GM19240 (cell line): ENCODE results near the gene ASPDH.
"Not testable (repeated sequence)": the region's sequence is repeated elsewhere in the genome, so short reads cannot be mapped to it uniquely, and the experiment has no call there.

ENCODE experiments used
- DNase-seq: peaks from one replicate; pipeline ENCODE4 v3.0.0; 2011; ENCODE audit warnings: low spot score; ENCODE audit not compliant: insufficient read length

The ASPDH gene

DNA sequence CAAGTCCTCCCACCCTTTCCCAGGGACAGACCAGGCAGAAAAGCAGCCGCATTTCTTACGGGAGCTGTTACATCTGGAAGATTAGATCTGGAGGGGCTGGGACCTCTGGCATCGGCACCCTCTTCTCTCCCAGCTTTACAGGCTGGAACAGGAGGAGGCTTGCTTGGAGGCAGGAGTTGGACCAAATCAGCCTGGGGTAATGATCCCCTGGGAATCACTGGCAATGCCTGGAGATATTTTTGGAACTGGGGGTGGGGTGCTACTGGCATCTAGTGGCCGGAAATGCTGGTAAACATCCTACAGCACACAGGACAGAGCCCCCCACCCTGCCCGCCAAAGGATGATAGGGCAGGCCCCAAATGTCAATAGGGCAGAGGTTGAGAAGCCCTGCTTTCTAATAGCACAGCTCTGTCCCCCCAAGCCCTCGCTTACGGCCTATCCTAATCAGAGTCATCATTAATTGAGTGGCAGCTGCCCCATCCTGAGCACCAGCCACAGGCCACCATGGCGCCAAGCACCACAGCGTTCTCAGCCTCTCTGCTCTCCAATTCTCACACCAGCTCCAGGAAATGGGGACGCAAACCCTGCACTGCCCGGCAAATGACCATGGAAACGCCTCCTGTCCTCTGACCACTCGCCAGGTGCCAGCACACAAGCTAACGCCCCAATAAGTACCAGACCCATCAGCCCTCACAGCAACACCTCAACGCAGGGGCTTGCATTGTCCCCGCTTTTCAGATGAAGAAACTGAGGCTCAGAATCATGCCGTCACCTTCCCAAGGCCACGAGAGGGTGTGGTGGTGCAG is 33.9 kb upstream of the ASPDH start:
- no peak for DNase-seq

DNA sequence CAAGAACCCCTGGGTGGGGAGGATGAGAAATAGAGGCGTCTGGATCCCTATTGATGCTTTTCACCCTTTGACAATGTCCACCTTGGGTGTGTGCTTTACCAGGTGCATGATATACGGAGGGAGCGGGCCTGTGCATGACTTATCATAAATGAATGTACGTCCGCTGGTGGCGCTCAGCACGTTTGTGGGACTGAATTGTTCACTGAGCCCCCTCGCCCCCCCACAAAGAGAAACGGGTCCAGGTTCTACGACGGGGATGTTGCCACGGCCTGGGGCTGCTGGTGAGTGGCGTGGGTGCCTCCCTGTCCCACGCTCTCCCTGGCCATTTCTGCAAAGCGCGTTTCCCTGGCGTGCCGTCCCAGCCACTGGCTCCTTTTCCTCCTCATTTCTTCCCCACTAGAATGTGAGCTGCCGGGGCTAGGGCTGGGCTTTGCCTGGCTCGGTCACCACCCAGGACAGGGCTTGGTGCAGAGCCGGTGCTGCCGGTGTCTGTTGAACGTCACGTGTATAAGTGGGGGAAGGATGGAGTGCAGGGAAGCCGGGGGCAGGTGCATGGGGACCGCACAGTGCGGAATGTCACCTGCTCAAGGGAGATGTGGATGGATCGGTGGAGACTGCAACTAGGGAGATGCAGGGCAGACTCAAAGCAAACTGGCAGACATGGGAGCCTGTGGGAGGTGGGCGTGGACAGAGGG is 33.0 kb upstream of the ASPDH start:
- no peak for DNase-seq

GRCh38 chr19:50542943-50543342 is 29.2 kb upstream of the ASPDH start:
- no peak for DNase-seq

GRCh38 chr19:50537769-50538230 is 24.1 kb upstream of the ASPDH start:
- peak; percentile 73 for DNase-seq

GRCh38 chr19:50537306-50537685 is 23.6 kb upstream of the ASPDH start:
- no peak for DNase-seq

DNA sequence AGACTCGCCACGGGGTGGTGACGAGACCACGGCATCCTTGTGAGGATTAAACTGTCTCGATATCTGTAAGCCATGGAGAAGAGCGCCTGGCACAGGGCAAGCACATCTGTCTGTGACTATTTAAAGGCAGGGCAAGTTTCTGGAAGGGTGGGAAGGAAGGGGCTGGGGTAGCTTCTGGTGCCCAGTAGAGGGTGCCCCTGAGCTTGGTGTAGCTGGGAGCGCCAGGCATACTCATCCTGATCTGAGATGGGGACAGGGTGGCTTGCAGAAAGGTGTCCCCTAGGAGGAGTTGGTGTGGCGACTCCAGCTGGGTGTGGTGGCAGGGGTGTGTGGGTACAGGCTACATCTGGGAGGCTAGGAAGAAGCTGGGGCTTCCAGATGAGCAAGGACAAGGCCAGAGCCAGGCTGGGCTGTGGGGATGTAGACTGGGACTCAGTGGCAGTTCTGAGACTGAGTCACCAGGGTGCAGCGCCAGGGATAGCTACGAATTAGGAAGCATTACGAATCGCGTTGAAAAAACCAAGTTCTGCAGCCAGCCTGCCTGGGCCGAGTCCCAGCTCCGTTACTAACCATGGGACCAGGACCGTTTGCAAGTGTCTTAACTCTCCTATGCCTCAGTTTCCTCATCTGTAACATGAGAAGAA is 23.1 kb upstream of the ASPDH start:
- DNase-seq: no peak

DNA sequence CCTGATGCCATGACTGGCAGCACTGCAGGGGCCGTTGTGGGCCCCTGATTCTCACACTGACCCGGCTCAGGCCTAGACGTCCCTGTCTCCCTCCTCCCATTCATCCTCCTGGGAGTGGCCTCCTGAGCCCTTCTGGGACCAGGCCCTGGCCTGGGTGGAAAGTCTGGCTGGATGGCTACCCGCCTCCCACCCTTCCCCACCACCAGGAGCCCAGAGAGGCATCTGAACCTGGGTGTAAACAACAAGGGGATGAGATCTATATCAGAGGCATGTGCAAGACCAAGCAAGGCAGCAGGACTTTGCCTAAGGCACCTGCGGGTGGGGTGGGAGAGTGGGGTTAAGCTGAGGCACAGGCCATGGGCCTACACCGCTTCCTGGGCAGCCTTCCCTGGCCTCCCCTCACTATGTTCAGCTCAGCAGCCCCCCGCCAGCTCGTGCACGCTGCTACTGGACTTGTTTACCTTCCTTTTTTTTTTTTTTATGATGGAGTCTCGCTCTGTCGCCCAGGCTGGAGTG is 22.0 kb upstream of the ASPDH start:
- no peak for DNase-seq

- DNase-seq: no peak
These were observed 20.8 kb upstream of the ASPDH start for GRCh38 chr19:50534478-50534877.

GRCh38 chr19:50532952-50533351 is 19.2 kb upstream of the ASPDH start:
- no peak for DNase-seq

DNA sequence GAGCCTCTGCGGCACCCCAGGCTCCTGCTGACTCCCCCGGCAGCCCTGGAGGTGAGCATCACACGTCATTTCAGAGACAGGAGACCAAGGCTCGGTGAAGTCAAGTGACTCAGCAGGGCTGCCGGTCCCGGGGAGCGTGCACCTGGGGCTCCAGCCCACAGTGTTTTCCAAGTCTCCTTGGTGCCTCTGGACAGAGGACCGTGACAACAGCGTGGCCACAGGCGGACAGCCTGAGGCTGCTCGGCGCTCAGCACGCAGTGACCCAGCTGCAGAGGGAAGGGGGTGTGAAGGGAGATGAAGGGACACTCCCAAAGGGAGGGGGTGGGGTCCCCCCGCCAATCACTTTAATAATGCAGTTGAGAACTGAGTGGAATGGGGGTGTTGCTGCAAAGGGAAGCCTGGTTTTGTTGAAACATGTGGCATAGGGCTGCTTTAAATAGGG is 17.5 kb upstream of the ASPDH start:
- DNase-seq: no peak

- DNase-seq: not testable (repeated sequence)
These were observed 14.3 kb upstream of the ASPDH start for GRCh38 chr19:50528052-50528451.

DNA sequence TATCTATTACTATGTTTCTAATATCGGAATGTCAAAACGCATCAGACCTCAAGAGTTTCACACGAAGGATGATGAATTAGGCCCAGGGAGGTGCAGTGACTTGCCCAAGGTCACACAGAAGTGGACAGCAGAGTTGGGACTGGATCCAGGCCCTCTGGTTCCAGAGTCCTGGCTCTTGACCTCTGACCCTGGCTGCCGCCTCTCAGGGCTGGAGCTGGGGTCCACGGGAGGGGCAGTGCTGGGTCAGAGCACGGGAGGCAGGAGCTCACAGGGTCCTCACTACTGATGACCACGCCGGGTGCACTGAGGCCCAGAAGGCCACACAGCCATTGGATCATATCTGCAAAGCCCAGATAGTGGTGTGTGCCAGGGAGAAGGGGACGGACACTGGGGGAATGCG is 9.2 kb upstream of the ASPDH start:
- DNase-seq: no peak

- no peak for DNase-seq
These were observed 7.2 kb upstream of the ASPDH start for GRCh38 chr19:50520822-50521465.

DNA sequence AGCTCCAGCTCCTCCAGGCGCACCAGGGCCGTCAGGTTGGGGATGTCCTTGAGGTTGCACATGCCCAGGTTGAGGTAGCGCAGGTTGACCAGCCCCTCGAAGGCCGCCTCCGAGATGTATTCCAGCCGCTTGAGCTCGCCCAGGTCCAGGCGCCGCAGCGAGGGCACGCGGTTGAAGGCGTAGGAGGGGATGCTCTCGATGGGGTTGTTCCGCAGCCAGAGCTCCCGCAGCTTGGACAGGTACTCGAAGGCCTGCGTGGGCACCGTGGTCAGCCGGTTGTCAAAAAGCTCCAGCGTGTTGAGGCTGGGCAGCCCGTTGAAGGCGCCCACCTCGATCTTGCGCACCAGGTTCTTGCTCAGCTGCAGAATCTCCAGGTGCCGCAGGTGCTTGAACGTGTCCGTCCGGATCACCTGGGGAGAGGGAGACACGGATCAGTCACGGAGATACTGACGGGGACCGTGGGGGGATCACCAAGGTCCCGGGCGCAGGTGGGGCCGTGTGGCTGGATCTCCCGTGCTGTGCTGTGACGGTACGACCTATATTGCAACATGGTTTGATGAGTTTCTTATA is 5.4 kb upstream of the ASPDH start:
- no peak for DNase-seq

DNA sequence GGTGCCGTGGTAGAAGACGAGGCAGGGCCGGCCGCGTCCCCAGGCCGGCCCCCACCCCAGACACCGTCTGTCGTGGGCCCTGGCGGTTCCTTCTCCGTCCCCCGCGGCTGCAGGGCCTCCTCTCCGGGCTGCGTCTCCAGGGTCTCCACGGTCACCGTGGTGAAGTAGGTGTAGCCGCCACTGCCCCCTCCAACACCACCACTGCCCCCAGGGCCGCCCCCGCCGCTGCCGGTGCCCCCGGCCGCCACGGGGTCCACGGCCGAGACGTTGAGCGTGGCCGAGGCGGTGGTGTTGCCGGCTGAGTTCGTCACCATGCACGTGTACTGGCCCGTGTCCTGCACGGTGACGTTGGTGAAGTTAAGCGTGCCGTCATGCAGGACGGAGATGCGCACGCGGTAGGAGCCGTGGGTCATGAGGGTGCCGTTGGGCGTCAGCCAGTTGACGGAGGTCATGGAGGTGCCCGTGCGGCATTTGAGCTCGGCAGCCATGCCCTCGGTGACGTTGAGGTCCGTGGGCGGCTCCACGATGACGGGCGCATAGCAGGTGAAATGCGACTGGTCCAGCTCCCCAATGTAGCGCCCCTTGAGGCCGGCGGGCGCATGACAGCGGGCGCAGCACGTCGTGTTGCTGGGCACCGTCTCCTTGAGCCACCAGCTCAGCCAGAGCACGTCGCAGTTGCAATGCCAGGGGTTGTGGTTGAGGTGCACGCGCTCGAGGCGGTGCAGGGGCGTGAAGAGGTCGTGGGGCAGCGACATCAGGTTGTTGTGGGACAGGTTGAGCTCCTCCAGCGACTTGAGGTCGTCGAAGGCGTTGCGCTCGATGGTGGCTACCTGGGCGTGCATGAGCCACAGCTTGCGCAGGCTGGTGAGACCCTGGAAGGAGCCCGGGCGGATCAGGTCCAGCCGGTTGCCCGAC is 4.6 kb upstream of the ASPDH start:
- DNase-seq: no peak

GRCh38 chr19:50517704-50518075 is 4.0 kb upstream of the ASPDH start:
- no peak for DNase-seq

DNA sequence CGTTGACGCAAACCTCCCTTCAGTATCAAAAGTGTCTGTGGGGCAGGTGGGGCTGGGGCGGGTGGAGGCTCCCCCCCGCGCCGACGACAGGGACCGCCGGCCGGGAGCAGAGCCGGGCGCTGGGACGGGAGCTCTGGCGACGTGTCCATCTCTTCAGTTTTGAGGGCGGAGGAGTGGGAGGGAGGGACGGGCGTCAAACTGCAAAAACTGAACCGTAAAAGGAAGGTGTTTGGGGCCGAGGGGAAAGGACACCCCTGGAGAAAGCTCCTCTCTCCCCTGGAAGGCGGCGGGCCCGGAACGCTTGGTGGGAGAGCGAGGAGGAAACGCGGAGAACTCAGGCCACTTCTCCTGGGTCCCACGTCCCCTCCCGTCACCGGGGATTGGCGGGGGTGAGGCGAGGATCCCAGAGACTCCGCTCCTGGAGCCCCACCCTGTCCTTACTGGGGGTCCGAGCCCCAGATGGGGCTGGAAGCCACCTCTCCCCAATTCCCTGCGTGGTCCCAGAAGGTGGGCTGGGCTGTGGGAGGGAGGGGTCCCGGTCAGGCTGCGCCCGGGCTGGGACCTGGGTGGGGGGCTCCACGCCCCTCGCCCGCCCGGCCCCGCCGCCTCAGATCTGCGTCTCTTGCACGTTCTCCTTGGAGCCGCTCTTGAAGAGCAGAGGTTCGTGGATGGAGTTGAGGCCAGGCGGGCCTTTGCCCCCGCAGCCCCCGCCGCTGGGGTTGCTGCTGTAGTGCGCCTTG is 3.4 kb upstream of the ASPDH start:
- DNase-seq: no peak

DNA sequence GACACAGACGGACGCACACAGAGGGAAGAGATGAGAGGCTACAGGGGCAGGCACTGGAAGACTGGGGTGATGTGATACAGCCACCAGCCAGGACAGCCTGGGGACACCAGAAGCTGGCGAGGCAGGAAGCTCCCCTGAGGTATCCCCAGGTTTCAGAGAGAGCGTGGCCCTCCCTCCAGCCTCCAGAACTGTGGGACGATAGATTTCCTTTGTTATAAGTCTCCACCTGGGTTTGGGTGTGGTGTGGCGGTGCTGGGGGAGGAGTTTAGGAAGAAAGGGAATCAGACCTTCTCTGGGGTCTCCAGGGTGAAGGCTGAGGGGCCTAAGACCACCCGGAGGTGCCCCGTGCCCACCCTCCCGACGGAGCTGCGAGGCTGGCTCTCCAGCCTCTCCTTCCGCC is 2.7 kb upstream of the ASPDH start:
- no peak for DNase-seq

- no peak for DNase-seq
These were observed 1.5 kb upstream of the ASPDH start for GRCh38 chr19:50515168-50515561.
